Spleen (tissue), 7 donors: Measurements from ENCODE around the gene EPC2.

Source experiments
- CTCF ChIP-seq, 11 experiments: fragments of 200-600 bp in 7 of 11; fragments of 450-650 bp in 4 of 11; sonication (generic) in 4 of 11; IDR thresholded peaks in 8 of 11; conservative IDR thresholded peaks in 3 of 11; 1 replicate in 7 of 11; 2 replicates in 4 of 11; pipeline versions ENCODE4 v1.4.0 to v1.8.0; 2016 to 2021; ENCODE audit warnings: antibody characterized with exemption in 11 of 11, inconsistent platforms in 4 of 11, mild to moderate bottlenecking in 1 of 11
- POLR2A ChIP-seq, 3 donors: fragments of 450-650 bp; IDR thresholded peaks; one replicate each; pipeline ENCODE4 v1.5.1; 2017; ENCODE audit warnings: antibody characterized with exemption in 3 of 3, mild to moderate bottlenecking in 1 of 3
- donor health status: DM: no; HTN: no; CAD: no; lungs with moderate emphysema.
- donor health status: DM: no; HTN: no; CAD: no.
- donor health status: DM: no; HTN: no; CAD: no.

- TF ChIP-seq POLR2A (IDR thresholded peaks at IDR 0.05) (no peak), CTCF (IDR thresholded peaks at IDR 0.05 in 8 of 11, conservative IDR thresholded peaks at IDR 0.05 in 3 of 11) (no peak)
Observed at GRCh38 chr2:148730085-148730484, 85.5 kb downstream of the EPC2 start.
